WI38 (cell line): ENCODE data around the gene CLEC2D.
"Not testable (repeated sequence)": the region's sequence is repeated elsewhere in the genome, so short reads cannot be mapped to it uniquely, and the experiment has no call there.

Source experiments
- H3K4me3 ChIP-seq: 2 replicates; pipeline ENCODE4 v1.5.1; 2011; ENCODE audit warnings: low read depth, mild to moderate bottlenecking, control low read depth, low read length
- TF ChIP-seq, protein P1 (sequence below): IDR thresholded peaks from 2 replicates; pipeline ENCODE4 v1.5.1; 2012; ENCODE audit warnings: low read depth, mild to moderate bottlenecking, control low read depth, low read length

The CLEC2D gene

GRCh38 chr12:9674226-9674590, 4.7 kb downstream of the CLEC2D start:
- H3K4me3 ChIP-seq = no peak overlapping the region
- TF ChIP-seq, protein P1, sequence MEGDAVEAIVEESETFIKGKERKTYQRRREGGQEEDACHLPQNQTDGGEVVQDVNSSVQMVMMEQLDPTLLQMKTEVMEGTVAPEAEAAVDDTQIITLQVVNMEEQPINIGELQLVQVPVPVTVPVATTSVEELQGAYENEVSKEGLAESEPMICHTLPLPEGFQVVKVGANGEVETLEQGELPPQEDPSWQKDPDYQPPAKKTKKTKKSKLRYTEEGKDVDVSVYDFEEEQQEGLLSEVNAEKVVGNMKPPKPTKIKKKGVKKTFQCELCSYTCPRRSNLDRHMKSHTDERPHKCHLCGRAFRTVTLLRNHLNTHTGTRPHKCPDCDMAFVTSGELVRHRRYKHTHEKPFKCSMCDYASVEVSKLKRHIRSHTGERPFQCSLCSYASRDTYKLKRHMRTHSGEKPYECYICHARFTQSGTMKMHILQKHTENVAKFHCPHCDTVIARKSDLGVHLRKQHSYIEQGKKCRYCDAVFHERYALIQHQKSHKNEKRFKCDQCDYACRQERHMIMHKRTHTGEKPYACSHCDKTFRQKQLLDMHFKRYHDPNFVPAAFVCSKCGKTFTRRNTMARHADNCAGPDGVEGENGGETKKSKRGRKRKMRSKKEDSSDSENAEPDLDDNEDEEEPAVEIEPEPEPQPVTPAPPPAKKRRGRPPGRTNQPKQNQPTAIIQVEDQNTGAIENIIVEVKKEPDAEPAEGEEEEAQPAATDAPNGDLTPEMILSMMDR = no peak

DNA sequence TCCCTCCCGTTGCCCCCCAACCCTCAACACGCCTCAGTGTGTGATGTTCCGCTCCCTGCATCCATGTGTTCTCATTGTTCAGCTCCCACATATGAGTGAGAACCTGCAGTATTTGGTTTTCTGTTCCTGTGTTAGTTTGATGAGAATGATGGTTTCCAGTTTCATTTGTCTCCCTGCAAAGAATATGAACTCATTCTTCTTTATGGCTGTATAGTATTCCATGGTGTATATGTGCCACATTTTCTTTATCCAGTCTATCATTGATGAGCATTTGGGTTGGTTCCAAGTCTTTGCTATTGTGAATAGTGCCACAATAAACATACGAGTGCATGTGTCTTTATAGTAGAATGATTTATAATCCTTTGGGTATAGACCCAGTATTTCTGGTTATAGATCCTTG, 13.0 kb downstream of the CLEC2D start:
- not testable (repeated sequence) for H3K4me3 ChIP-seq

- not testable (repeated sequence) for H3K4me3 ChIP-seq
These were observed 13.4 kb downstream of the CLEC2D start for GRCh38 chr12:9682949-9683348.

DNA sequence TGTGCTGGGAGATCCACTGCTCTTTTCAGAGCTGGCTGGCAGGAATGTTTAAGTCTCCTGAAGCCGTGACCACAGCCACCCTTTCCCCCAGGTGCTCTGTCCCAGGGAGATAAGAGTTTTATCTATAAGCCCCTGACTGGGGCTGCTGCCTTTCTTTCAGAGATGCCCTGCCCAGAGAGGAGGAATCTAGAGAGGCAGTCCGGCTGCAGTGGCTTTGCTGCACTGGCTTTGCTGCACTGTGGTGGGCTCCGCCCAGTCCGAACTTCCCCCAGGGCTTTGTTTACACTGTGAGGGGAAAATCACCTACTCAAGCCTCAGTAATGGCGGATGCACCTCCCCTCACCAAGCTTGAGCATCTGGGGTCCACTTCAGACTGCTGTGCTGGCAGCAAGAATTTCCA, 15.9 kb downstream of the CLEC2D start:
- H3K4me3 ChIP-seq = not testable (repeated sequence)

GRCh38 chr12:9685915-9686314, 16.4 kb downstream of the CLEC2D start:
- TF ChIP-seq, protein P1 = no peak
- no peak overlapping the region for H3K4me3 ChIP-seq

DNA sequence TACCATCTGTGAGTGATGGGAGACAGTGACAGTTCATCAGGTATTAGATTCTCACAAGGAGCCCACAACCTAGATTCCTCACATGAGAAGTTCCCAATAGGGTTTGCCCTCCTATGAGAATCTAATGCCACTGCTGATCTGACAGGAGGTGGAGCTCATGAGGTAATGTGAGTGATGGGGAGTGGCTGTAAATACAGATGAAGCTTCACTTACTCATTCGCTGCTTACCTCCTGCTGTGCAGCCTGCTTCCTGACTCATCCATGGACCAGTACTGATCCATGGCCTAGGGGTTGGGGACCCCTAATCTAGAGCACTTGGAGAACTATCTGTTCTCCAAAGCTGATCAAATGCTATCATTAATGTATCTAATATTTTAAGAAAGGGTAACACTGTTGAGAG, 17.7 kb downstream of the CLEC2D start:
- TF ChIP-seq, protein P1 = no peak
- no peak overlapping the region for H3K4me3 ChIP-seq

- no peak overlapping the region for H3K4me3 ChIP-seq
- TF ChIP-seq, protein P1 = no peak
These were observed 23.4 kb downstream of the CLEC2D start for GRCh38 chr12:9692909-9693308.

GRCh38 chr12:9694241-9694640, 24.7 kb downstream of the CLEC2D start:
- no peak overlapping the region for H3K4me3 ChIP-seq
- TF ChIP-seq, protein P1 = no peak

- H3K4me3 ChIP-seq = not testable (repeated sequence)
These were observed 25.6 kb downstream of the CLEC2D start for GRCh38 chr12:9695150-9695549.

- H3K4me3 ChIP-seq = not testable (repeated sequence)
These were observed 26.1 kb downstream of the CLEC2D start for GRCh38 chr12:9695661-9696060.
